Thyroid gland (tissue), 4 donors: Measurements from ENCODE around the gene CACNA1H. TPM values are rescaled to one million over a fixed set of nuclear protein-coding genes. Genes with fewer than 3 reads are reported as not detected.
"Not testable (repeated sequence)": the region's sequence is repeated elsewhere in the genome, so short reads cannot be mapped to it uniquely, and the experiment has no call there.

Experiments used
- DNase-seq, 2 donors: peaks; one replicate each; pipeline ENCODE4 v3.0.0-alpha.2; 2019
- H3K27ac ChIP-seq, 3 donors: fragments of 200-600 bp; sonication (generic); 1 replicate in 2 of 3; 2 replicates in 1 of 3; pipeline ENCODE4 v1.5.1; 2016 to 2019; ENCODE audit warnings: mild to moderate bottlenecking in 1 of 3, moderate library complexity in 1 of 3
- H3K27me3 ChIP-seq: fragments of 200-600 bp; sonication (generic); one replicate; pipeline ENCODE4 v1.5.1; 2019
- H3K36me3 ChIP-seq, 2 donors: fragments of 200-600 bp; sonication (generic); one replicate each; pipeline ENCODE4 v1.5.1; 2016 to 2019
- H3K4me1 ChIP-seq, 2 donors: fragments of 200-600 bp; sonication (generic); one replicate each; pipeline ENCODE4 v1.5.1; 2017 to 2019
- H3K4me3 ChIP-seq, 3 donors: fragments of 200-600 bp; sonication (generic); replicated peaks in 1 of 3; 1 replicate in 2 of 3; 2 replicates in 1 of 3; pipeline ENCODE4 v1.5.1; 2016; ENCODE audit warnings: mild to moderate bottlenecking in 1 of 3
- H3K9me3 ChIP-seq: fragments of 200-600 bp; sonication (generic); one replicate; pipeline ENCODE4 v1.5.1; 2017
- CTCF ChIP-seq, 6 experiments: fragments of 200-600 bp in 3 of 6; fragments of 450-650 bp in 3 of 6; sonication (generic) in 3 of 6; IDR thresholded peaks; one replicate each; pipeline ENCODE4 v1.5.1; 2016 to 2019; ENCODE audit warnings: antibody characterized with exemption in 6 of 6, mild to moderate bottlenecking in 2 of 6, inconsistent platforms in 1 of 6, moderate library complexity in 1 of 6
- POLR2A ChIP-seq, 2 donors: fragments of 450-650 bp; IDR thresholded peaks; one replicate each; pipeline ENCODE4 v1.6.1; 2017; ENCODE audit warnings: antibody characterized with exemption in 2 of 2, mild to moderate bottlenecking in 2 of 2, moderate library complexity in 1 of 2
- WGBS, 2 donors: methylation state at CpG; one replicate each; pipeline ENCODE4 v1.1.5; 2017; 5-methylcytosine and 5-hydroxymethylcytosine counted together
- intact Hi-C: fragments of 100-400 bp; cut with DNase I; formaldehyde crosslinking; loops from one replicate; pipeline ENCODE4 v1.15.1; 2023
- total RNA-seq, 4 donors: library from RNA; depleted of rRNA; stranded (reverse); fragments of >200 nt; gene quantifications; one replicate each; pipeline ENCODE4 v1.2.3, GENCODE V29; 2016

Gene CACNA1H
- total RNA-seq, 4 donors from 2014 or later = 8.4 to 12.4 (median 9.3) TPM

DNA sequence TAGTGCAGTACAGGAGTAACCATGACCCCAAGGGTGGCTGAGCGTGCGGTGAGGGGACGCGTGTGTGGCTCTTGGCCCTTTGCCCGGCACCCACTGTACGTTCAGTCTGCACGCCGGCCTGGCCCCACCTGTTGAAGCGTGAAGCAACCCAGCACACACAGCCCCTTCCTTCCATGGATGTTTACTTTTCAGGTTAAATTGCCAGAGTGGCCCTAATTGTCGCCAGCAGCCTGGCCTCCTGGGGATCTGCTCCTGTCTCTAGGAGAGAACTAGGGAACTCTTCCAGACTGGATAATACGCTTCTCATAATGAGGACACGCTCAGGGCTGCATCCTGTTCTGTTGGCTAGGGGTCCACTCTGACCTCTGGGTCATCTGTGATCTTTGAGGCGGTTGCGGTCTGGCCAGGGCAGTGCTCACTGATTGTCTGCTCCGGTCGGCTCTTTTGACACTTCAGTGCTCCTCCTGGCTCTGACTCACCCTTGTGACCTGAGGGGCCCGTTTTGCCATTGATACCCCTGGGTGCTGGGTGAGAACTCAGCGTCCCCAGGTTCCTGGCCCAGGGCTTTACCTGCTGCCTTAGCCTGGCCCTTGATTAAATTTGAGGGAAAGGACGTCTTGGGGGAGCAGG, 44.4 kb downstream of the CACNA1H start:
- Histone ChIP-seq H3K36me3 (no peaks in the 10 kb centered on the region), H3K27ac (no peak overlapping the region), H3K27me3 (no peaks in the 10 kb centered on the region), H3K4me1 (peaks cover 4 to 5% of the 10 kb centered on the region in 2 donors), H3K9me3 (no peaks in the 10 kb centered on the region), H3K4me3 (no peak overlapping the region)
- TF ChIP-seq POLR2A (IDR thresholded peaks at IDR 0.05) (no peak), CTCF (IDR thresholded peaks at IDR 0.05) (no peak)
- DNase-seq = peak; percentile 29 to 33
- 34 to 37% methylated on average over 13 to 17 of the region's 19 CpGs for WGBS, 2 donors
- intact Hi-C loops = loop anchor here (10.0 kb wide), 1 partner anchor 493 kb away; the partner anchor contains the start of gene FBXL16

GRCh38 chr16:1198194-1198593, 45.3 kb downstream of the CACNA1H start:
- TF ChIP-seq POLR2A (IDR thresholded peaks at IDR 0.05) (no peak), CTCF (IDR thresholded peaks at IDR 0.05) (no peak)
- Histone ChIP-seq H3K36me3 (no peaks in the 10 kb centered on the region), H3K4me1 (peaks cover 4 to 5% of the 10 kb centered on the region in 2 donors), H3K9me3 (no peaks in the 10 kb centered on the region), H3K27me3 (no peaks in the 10 kb centered on the region), H3K4me3 (no peak overlapping the region), H3K27ac (no peak overlapping the region)
- intact Hi-C loops = loop anchor here (10.0 kb wide), 1 partner anchor 493 kb away; the partner anchor contains the start of gene FBXL16
- WGBS, 2 donors = 82 to 92% methylated on average over 12 to 15 of the region's 18 CpGs
- DNase-seq = no peak

- H3K27ac ChIP-seq, H3K4me1 ChIP-seq, H3K27me3 ChIP-seq, H3K4me3 ChIP-seq, H3K36me3 ChIP-seq, DNase-seq, H3K9me3 ChIP-seq: not testable (repeated sequence)
- intact Hi-C loops = loop anchor here (10.0 kb wide), 1 partner anchor 494 kb away; the partner anchor contains the start of gene FBXL16
- WGBS, 2 donors = 86 to 95% methylated on average over 23 to 35 of the region's 44 CpGs
Observed at GRCh38 chr16:1198671-1199346, 45.9 kb downstream of the CACNA1H start.

DNA sequence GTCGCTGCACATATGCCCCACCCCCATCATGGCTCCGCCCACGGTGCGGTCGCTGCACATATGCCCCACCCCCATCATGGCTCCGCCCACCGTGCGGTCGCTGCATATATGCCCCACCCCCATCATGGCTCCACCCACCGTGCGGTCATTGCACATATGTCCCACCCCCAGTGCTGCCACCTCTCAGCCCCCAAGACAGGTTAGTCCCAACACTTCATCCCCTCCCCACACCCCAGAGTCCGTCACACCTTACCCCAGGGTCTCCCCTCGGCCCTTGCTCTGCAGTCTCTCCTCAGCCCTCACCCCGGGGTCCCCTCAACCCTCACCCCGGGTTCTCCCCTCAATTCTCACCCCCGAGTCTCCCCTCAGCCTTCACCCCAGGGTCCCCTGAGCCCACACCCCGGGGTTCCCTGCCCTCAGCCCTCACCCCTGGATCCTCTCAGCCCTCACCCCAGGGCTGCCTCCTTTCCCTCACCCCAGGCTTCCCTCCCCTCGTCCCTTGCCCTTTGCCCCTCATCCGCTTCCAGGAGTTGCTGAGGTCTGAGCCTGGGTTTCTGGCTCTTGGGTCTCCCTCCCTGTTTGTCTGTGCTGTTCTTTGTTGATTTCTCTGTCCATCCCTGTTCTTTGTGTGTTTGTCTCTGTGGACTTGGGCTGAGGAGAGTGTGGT, 46.6 kb downstream of the CACNA1H start:
- TF ChIP-seq CTCF (IDR thresholded peaks at IDR 0.05) = no peak
- TF ChIP-seq POLR2A (IDR thresholded peaks at IDR 0.05) = no peak
- Histone ChIP-seq H3K27ac (no peak overlapping the region), H3K9me3 (no peaks in the 10 kb centered on the region), H3K27me3 (no peaks in the 10 kb centered on the region), H3K4me1 (peaks cover 4 to 5% of the 10 kb centered on the region in 2 donors), H3K36me3 (no peaks in the 10 kb centered on the region), H3K4me3 (no peak overlapping the region)
- WGBS, 2 donors = 85 to 86% methylated on average over 8 to 9 of the region's 19 CpGs
- intact Hi-C loops = loop anchor here (10.0 kb wide), 1 partner anchor 495 kb away; the partner anchor contains the start of gene FBXL16
- no peak for DNase-seq

DNA sequence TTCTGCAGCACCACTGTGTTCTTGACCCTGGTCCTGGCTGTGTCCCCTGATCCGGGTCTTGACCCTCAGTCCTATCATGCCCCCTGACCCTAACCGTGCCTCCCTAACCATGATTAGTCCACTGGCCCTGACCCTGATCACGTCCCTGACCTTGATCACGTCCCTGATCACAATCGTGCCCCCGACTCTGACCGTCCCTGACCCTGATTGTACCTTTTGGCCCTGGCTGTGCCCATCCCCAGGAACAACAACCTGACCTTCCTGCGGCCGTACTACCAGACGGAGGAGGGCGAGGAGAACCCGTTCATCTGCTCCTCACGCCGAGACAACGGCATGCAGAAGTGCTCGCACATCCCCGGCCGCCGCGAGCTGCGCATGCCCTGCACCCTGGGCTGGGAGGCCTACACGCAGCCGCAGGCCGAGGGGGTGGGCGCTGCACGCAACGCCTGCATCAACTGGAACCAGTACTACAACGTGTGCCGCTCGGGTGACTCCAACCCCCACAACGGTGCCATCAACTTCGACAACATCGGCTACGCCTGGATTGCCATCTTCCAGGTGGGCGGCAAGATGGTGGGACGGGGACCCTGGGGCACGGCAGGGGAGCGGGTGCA, 47.2 kb downstream of the CACNA1H start:
- TF ChIP-seq CTCF (IDR thresholded peaks at IDR 0.05) = no peak
- TF ChIP-seq POLR2A (IDR thresholded peaks at IDR 0.05) = no peak
- Histone ChIP-seq H3K27ac (no peak overlapping the region), H3K4me1 (peaks cover 0 to 5% of the 10 kb centered on the region in 2 donors), H3K9me3 (no peaks in the 10 kb centered on the region), H3K4me3 (no peak overlapping the region), H3K27me3 (no peaks in the 10 kb centered on the region), H3K36me3 (no peaks in the 10 kb centered on the region)
- intact Hi-C loops = no loop called here
- no peak for DNase-seq
- 93 to 94% methylated on average over 34 to 38 of the region's 38 CpGs for WGBS, 2 donors
